OCI-M2 (cell line): ENCODE results near the gene ULK4.
"Not testable (repeated sequence)": the region's sequence is repeated elsewhere in the genome, so short reads cannot be mapped to it uniquely, and the experiment has no call there.

Source experiments
- DNase-seq: peaks from one replicate; lab custom pipeline; 2025; ENCODE audit not compliant: unreplicated experiment; lab: John Stamatoyannopoulos, UW

ULK4 gene

DNA sequence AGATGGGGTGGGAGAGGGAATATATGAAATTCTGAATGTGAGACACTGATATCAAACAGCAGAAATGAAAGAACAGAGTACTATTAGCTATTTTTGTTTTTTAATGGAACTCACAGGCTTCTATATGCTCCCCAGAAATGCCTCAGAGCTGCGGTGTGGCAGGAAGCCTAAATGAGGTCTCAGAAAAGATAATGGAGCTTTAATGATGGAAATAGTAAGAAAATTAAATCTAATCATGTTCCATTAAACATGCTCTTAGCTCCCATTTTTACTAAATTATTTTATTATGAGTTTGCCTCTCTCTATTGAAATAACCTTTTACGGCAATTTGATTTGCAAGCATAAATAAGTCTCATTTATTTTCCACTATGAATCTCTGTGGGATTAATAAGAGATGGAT is 378.9 kb downstream of the ULK4 start:
- no peak for DNase-seq

DNA sequence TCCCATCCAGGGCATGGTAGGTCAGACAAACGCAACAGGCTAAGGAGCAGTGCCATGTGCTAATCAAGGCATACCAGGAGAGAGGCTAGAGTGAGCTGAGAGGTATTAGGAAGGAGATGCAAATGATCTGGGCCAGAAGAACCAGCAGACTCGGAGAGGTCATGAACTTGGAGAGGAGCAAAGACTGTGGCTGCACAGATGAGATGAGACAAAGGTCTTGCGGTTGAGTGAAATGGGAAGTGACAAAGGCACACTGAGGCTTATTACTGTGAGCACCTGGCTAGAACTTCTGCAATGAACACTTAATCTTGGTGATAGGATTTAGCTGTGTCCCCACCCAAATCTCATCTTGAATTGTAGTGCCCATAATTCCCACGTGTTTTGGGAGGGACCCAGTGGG is 380.2 kb downstream of the ULK4 start:
- DNase-seq, result no peak

DNA sequence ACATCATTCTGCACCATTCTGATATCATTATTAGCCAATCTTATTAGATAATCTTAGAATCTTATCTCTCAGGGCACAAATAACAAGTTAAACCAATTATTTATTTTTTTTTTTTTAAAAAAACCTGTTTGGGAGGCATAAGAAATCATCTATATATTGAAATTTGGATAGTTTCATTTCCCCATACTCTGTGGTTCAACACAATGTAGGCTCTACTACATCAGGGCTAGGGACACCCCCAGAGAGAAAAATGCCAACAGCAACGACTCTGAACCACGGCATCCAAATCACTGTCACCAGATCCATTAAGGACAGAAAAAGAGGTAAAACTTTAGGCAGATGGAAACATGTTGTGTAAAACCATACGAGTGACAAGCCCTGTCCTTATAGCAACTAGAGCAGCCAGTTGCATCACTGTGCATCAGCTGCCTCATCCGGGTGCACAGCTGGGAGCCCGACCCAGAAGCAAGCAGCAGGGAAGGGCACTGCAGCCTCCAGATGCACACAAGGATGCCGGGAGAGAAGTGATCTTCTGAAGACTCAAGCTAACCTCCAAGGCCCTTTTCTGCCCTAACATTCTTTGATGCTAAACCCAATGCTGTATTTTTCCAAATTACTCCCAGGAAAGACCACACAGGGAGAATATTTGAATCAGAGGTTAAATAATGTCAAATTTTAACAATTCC is 381.5 kb downstream of the ULK4 start:
- DNase-seq, result no peak

DNA sequence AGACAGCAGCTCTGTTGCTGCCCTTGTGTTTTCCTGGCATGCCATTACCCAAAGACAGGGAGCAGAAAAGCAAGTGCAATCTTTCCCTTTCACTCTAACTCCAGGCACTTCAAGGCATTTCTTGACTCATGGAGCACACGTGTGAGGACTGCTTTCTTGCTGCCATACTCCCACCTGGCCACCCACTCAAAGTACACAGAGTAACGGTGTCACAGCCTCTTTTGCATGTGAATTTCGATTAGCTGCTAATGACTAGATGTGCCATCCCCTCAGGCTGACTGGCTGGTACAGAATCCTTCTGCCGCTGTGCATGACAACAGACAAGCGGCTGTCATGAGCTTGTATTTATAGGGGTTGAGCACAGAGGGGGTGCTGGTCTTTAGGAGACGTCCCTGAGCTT is 382.0 kb downstream of the ULK4 start:
- no peak for DNase-seq

DNA sequence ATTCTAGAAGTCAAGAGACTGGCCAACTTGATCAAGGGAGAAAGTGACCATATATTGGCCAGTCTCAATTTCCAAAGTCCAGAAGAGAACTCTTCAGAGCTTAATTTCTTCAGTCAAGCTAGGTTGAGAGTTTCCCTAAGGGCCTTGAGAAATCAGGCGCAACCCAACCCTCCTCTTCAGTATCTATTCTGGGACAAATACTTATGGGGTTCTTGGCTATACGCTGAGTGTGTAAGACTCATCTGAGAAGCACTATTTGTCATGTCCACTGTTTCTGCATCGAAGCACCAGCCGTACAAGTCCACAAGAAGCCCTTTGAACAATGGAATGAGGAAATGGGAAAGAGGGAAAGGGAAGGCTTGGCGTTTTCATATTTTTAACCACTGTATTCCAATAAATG is 383.1 kb downstream of the ULK4 start:
- no peak for DNase-seq

DNA sequence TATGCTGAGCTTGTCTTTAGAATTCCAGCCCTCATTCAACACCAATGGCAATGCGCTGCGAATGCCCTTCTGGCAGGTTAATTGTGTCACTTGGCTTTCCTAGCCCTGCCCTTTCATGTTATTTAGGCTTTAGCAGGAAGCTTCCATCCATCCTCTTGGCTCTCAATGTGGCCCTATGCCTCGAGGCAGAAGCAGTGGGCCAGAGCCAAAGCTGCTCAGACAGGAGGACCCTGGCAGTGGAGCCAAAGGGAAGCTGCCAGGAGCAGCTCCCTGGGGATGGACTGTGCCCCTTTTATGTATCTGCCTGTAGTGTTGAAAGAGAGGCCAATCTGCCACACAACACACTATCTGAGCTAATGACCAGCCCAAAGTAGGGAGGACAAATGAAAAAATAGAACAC is 386.2 kb downstream of the ULK4 start:
- DNase-seq, result no peak

DNA sequence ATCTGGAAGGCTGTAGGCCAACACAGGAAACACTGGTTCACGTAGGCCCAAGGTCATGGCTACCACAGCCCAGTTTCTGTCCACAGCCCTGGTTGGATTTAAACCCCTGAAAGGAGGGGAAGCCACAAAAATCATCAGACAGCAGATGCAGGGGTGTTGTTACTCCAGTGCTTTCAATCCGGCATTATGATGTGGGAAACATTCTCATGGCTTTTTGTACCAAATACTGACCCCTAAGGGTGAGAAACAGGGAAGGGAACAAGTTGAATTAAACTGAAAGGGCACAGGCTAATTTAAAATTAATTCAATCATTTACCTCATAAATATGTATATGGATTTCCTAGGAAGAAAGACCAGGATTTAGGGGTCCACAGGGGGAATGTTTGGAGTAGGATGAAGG is 387.0 kb downstream of the ULK4 start:
- no peak for DNase-seq

DNA sequence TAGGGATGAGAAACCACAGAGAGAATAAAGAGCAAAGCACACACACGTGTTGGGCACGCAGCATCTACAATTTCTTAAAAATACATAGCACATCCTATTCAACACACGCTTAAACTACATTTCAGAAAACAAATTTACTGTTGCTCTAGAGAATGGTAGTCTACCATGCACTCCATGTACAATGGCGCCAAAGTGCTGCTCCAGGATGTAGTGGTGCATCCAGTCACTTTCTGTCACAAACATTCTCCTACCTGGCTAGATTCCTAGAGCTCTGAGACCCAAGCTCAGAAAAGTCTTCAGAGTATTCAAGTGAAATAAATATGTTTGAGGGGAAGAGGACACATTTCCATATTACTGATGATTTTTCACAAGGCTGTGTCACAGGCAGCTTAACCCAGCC is 388.3 kb downstream of the ULK4 start:
- no peak for DNase-seq

DNA sequence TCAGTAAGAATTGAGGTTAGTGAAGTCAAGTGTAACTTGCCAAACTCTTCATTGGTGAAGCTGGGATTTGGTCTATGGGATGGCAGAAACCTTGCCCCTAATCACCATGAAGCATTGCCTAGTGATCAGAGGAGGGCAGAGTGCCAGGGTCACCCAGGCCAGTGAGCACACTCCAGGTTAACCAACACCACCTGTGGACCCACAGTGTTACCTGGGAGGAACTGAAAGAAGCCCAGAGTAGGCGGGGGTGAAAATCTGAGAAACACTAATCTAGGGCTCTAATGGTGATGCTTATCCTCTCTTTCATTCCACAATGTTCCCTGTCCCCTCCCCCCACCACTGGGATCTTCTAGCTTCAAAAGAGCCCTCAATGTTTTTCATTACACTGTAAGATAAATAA is 389.8 kb downstream of the ULK4 start:
- no peak for DNase-seq

DNA sequence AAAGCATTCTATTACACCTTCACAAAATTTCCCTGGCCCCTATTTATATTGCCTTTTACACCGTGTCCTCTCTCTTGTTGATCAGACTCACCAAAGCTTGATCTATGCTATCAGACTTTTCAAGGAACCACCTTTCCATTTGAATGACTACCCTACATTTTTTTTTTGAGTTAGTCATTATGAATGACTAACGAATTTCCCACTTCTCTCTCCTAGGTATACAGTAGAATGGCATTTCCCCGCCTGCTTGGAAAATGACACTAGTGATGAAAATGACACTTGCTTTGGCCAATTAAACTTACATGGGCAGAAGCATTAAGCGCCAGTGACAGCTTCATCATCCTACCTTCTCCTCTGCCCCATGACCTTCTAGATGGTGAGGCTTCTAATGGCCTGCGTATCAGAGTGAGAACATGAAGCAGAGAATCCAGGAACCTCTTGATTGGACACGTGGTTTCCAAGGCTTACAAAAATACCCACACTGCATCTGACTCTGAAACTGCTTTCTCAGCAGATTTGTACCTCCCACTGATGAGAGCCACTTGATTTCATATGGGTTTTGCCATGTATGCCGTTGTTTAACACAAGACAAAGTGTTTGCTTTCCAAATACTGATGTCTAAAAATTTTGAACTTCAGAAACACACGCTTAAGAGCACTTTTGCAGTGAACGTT is 392.1 kb downstream of the ULK4 start:
- DNase-seq, result no peak

DNA sequence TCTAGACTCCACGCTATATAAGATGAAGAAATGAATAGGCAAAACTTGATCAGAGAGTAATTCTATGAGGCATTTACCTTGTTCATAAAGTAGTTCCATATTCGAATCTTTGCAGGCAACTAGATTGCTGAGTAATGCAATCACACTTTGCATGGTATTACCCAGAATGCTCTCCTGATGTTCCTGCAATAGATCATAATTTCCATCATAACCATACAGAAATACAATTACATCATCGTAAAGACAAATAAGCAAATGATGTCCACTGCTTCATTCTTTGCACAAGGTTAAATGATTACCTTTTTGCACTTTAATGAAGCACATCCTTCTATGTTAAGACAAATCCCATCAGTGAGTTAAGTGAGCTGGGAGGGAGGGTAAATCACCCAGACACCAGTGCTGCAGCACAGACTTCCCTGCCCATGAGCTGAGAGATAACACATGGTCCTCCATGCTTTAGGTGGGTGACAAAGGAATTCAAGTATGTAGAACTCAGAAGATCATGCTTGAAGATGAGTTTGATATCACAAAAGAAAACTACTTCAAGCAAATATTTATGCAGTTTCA is 395.9 kb downstream of the ULK4 start:
- DNase-seq, result no peak

DNA sequence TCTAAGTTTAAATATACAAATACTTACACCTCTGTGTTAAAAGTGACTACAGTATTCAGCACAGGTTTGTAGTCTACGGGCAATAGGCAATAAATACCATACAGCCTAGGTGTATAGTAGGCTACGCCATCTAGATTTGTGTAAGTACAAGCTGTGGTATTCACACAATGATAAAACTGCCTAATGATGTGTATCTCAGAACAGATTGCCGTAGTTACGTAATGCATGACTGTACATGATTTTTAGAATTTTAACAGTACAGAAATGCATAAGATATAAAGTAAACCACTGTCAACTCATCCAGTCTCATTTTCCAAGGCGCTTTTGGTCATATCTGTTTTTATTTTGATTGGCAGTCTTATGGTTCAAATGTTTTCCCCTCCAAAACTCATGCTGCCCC is 396.9 kb downstream of the ULK4 start:
- DNase-seq, result no peak

DNA sequence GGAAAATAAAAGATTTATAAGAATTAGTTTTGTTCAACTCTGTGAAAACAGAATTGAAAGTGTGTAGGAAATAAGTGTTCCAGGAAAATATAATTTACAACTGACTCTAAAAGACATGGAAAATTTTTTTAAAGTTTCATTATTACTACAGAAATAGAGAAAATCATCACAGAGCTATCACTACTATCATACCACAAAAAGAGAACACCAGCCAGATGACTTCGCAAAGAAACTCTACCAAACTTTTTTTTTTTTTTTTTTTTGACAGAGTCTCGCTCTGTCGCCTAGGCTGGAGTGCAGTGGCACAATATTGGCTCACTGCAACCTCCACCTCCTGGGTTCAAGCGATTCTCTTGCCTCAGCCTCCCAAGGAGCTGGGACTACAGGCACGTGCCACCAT is 405.7 kb downstream of the ULK4 start:
- DNase-seq, result not testable (repeated sequence)

DNA sequence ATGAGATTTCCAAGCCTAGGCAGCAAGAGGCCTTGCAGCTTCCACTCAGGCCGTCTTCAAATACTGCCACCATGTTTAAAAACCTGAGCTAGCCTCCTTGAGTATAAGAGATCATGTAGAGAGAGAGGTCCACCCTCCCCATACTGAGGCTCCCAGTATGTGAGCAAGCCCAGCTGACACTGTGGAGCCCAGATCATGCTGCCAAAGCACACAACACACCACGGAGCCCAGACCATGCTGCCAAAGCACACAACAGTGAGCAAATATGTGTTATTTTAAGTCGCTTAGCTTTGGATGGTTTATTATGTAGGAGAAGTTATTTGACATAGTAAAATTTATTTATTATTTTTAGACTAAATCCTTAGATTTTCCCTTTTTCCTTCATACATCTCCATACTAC is 428.9 kb downstream of the ULK4 start:
- DNase-seq, result no peak

DNA sequence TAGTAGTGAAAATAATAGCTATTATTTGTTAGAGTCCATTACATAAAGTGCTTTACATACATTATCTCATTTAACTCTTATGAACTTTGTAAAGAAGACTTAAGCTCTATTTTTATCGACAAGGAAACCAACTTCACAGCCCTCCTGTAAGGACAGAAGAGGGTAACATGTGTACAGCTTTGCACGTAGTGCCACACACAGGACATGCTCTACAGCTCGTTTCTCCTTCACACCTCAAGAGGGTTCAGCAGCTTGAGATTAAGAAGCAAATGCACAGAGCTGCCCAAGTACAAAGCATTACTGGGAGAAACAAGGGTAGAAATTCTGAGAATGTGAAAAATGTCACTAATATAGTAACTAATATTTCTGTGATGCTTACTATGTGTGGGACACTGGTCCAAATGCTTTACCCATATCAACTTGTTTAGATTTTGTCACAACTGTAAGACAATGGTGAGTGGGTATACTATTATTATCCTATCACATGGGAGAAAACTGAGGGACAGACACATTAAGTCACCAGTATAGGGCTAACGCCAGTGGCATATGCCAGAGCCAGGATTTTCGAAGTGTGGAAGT is 434.8 kb downstream of the ULK4 start:
- no peak for DNase-seq

DNA sequence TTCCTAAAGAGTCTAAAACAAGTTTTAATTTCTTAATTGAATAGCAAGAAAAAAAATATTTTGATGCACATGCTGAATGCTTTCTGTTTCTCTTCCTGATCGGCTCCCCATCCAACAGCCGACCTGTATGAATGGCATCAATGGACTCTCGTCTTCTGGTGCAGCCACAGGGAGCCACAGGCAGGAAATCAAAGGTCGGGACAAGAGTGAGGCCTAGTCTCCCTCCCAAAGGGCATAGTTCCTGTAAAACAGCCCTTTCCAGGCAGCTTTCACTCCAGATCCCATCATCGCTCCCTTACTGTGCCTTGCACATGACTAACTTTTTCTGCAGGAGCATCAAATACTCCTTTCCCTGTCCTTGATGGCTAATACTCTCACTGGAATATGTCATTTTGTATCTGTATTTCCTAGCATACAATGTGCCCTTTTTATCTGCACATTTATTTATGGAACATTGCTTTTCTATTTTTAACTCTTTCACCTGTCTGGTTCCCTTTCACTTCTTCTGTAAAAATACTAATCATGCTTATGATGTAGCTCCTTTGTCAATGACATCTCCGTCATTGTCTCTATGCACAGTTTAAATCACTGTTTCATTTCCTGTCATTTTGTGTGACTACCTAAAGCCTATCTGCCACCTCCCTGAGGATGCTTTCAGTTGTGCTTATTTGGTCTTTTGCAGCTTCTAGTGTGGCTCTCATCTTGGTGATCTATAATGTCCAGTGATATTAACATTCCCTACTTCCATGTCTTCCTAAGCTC is 436.4 kb downstream of the ULK4 start:
- no peak for DNase-seq

DNA sequence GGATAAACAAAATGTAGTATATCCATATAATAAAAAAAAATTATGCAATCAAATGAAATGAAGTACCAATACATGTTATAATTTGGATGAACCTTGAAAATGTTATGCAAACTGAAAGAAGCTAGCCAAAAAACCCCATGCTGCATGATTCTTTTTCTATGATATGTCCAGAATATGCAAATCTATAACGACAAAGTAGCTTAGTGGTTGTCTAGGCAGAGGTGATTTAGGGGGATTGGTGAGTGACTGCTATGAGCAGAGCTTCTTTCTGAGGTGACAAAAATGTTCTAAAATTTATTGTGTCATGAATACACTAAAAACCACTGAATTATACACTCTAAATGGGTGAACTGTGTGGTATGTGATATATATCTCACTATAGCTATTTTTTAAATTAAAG is 438.0 kb downstream of the ULK4 start:
- DNase-seq, result no peak

DNA sequence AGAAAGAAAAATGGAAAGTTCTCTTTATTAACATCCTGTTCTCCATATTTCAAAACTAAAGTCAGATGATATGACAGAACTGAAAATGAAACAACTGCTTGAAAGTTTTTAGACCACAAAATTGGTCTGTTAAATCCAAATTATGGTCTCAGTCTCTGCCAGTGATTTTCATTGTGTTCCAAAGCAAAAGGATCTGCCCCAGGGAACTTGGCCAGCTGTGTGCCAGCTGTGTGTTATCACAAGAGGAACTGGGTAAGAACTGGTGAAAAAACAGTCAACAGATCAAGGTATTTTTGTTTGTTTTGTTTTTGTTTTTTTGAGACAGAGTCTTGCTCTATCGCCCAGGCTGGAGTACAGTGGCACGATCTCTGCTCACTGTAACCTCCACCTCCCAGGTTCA is 439.3 kb downstream of the ULK4 start:
- DNase-seq, result no peak

DNA sequence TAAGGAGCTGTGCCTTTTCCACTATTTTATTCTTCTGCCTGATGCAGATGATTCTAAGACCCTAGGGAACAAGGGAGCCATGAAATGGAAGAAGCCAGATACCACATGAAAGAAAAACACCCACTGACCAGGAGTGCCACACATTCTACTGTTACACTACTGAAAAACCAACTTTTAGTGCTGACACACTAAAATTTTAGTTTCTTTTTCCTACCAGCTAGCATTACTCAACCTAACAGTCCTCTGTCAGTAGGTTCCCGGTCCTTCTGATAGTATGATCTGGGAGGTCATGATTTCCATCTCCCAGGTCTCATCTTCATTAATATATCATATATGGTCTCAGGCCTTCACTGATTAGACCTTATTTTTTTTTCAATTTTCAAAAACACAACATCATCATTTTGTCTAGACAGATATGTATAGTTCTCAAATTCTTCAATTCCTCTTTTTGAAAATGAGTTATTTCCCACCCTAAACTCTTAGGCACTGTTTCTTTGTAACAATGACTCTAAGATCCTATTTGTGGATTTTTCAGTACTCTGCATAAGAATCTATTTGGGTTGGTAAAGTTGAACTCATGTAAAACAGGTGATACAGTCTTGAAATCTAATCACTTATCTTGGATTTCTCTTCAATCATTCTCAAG is 440.8 kb downstream of the ULK4 start:
- no peak for DNase-seq

DNA sequence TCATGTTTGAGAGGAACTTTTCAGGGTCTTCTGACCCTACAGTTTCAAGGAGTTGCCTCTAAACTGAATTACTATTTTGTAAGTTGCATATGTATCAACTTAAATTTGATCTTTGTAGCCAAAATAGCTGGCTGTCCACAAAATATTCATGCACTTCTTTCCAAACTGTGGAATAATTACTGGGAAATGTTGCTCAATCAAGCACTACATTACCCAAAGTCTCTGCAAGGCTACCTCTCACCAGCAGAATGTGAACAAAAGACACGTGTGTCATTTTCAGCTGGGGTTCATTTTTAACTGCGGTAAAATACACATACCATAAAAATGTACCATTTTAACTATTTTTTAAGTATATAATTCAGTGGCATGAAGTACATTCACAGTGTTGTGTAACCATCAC is 442.2 kb downstream of the ULK4 start:
- DNase-seq, result no peak

DNA sequence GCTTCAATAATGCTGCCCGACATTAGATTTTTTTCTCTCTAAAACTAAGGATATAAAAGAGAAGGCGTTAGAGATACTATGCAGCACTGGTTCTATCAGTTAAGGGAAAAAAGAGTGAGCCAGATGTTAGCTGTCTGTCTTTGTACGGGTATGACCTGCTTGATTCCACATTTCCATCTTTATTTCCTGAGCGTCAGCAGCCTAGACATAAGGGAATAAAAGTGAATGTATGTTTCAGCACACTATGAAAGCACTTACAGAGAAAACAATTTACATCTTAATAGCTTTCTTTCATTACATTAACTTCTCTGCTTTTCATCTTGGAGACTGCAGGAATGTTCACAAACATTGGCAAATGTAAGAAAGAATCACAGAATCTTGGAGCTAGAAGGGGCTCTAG is 443.3 kb downstream of the ULK4 start:
- DNase-seq, result no peak
